ENCODE data around the gene TTC3.
"Not testable (repeated sequence)": the region's sequence is repeated elsewhere in the genome, so short reads cannot be mapped to it uniquely, and the experiment has no call there.

Gene TTC3

DNA sequence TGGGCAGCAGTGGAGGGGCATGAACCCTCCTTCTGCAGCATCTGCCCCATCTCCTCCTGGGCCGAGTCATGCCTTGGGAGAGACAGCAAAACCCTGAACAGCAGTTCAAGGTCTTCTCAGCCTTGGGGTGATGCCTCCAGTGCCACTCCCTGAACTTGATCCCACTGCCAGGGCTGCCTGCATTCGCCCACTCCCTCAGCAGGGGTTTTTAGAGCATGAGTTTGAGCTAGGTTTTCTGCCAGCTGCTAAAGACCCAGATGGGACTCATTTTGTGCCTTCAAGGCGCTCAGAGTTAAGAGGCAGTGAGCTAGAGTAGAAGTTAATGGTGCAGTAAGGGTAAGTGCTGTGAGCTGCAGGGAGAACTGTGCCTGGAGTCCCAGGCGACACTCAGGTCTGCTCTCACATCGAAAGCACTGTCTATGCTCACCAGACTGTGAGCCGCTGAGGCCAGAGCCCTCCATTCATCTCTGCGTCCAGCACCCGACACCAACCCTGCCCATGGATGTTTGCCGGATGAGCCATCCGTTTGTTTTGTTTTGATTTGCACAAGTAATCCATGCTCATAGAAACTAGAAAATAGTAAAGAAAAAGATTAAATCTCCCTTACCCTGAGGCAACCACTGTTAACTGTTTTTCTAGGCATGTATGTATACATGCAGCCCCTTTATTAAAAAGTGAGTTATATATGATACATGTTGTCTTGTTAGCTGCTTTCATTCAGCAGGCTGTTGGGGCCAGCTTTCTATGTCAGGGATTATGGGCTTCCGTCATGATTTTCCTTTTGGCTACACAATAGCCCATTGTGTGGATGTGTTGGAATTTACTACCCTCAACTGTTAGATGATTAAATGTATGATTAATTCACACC, 126.2 kb downstream of the TTC3 start:
- no peak for DNase-seq

DNA sequence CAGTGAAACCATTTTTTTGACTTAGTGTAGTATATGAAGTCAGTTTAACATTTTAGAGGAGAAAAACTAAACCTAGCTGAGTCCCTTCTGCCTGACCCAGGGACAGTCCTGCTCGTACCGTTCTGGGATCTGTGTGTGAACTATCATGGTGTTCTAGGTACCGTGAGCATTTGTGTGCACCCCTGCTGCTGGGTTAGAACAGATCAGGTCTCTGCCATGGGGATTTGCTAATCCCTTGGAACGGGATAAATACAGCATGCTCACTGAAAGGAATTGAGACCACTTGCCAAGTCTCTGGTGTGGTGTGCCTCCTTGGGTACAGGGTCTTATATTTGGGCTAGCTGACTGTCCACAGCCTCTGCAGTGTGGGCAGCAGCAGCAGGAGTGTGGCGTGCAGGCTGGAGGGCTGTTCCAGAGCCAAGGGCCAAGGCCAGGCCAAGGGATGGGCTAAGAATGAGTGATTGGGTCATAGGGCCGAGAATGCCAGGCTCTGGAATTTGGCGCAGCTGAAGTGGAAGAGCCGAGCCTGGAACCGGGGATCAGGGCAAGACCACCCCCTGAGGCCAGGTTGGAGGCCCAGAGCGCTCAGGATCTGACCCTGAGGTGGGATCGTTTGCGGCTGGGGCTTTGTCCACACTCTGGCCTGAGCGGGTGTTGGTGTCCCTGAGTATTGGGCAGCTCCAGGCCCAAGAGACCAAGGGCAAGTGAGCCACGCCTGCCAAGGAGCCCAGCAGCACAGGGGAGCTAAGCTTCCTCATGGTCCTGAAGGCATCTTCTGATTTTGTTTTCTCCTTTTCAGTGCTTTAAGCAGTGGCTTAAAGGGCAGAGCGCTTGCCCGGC, 127.8 kb downstream of the TTC3 start:
- DNase-seq, result no peak

DNA sequence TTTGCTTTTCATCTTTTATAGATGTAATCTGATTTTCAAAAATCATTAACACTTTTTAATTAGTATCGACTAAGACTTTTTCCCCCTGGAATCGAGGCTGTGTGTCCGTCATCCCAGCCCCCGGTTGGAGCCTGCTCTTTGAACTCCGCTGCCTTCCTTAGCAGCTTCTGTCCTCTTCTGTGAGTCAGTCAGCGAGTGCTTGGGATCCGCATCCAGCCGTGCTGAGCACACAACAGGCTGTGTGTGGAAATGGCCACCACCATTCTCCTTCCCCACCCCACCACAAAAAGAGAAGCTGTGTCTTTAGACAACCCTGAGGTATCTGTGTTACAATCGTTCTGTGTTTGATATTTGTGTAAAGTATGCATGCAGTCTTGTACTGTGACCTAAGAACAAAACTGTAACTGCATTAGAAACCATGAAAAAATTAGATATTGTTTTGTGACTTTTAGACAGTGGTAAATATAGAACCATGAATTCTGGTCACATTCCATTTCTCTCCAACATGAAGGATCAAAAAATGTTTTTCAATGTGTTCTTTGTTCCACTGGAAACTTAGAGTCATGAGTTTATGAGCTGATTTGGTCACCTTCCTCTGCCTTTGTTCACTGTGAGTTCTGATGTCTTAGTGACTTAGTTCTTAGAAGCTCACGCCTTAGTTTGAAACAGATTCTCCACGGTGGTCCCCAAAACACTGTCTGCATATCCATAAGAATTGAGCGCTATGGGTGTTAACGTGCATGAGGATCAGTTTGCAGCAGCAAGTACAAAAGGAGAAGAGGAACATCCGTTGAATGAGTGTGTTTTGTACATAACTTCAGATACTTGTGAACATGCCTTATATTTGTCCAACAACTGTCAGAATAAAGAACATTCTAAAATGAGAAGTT, 129.4 kb downstream of the TTC3 start:
- no peak for DNase-seq

DNA sequence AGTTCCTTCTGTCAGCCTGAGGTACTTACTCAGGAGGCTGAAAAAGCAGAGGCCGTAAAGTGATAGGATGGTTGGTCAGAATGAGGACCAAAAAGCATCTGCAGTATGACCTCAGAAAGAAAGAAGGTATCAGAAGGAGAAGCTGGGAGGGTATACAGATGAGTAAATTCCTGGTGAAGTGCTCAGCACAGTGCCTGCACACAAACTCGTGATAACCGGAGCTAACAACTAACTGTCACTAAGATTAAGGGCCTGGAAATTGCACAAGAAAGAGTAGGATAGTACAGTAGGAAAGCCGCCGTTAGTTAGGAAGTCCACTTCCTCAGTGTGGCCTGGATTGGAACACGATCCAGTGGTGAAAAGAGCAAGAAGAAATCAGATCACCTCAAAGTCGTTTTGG, 131.5 kb downstream of the TTC3 start:
- DNase-seq, result no peak

DNA sequence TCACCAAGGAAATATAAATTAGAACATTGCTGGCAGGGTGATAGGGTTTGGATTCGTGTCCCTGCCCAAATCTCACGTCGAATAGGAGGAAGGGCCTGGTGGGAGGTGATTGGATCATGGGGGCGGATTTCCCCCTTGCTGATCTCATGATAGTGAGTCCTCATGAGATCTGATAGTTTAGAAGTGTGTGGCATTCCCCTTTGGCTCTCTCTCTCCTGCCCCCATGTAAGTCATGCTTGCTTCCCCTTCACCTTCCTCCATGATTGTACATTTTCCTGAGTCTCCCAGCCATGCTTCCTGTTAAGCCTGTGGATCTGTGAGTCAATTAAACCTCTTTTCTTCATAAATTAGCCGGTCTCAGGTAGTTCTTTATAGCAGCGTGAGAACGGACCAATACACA, 133.4 kb downstream of the TTC3 start:
- no peak for DNase-seq

DNA sequence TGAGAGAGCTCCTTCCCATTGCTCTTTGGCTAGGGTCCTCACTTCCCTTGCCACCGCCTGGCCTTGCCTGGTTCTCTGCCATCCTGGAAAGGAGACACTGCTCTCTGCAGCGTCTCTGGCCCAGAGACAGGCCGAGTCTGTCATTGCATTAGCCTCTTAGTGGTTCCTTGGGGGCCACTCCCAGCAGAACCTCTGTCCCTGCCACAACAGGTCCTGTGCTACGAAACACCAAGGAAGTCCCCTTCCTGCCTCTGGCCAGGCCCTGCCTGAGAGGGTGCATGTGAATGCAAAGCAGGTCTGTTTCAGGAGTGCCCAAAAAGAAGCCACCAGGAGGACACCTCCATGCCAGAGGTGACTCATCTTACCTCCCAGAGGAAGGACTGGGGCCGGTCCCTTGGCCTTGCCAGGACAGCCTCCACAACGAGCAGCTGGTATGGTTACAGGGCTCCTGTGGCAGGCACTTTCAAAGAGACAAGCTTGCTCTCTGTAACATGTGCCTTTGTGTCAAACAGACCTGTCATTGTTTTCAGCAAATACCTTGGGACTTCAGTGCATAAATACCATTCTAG, 134.5 kb downstream of the TTC3 start:
- DNase-seq, result peak; percentile 13

DNA sequence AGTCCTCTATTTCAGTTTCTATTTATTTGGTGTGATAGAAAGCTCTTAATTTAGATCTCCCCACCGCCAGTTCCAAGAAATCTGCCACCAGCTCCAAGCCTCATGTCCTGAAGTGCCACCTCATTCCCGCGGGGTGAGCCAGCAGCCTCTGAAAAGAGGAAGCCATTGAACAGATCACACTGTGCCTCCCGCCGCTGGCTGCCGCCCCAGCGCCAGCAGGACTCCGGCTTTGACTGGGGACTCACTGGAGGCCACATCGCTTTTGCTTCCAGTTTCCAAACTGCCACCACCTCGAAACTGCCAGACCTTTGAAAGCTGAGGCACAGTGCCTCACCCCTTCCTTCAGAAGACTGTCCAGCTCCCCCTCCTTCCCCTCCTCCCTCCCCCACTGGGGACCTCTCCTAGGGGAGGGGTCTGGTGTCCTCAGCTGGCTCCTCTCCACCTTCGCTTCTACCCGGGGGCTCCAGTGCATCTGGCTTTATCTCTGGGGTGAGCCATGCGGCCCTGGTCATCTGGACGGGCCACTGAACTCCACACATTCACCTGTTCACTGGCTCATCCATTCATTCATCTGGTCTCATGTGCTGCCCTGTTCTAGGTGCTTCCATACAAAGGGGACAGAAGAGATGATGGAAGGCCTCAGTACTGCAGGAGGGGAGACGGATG, 135.1 kb downstream of the TTC3 start:
- peak; percentile 45 for DNase-seq

DNA sequence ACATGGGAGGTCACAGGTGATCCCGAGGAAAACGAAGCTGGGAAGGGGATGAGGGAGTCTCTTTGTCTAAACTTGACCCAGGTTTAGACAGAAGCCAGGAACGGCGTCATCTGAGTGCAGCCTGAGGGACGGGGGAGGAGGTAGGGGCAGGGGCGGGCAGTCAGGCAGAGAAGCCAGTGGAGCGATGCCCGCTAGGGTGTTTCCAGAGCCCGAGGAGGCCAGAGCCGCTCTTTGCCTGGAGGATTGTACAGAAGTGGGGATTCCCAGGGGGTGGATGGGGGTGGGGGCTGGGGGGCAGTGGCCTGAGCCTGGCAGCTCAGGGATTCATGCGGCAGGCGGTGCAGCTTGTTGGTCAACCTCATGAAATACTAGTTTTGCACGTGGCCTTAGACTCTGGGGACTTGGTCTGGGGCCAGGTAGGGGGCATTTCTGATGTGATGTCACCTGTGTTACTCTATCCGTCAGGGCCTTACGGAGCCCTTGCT, 135.7 kb downstream of the TTC3 start:
- DNase-seq, result no peak

DNA sequence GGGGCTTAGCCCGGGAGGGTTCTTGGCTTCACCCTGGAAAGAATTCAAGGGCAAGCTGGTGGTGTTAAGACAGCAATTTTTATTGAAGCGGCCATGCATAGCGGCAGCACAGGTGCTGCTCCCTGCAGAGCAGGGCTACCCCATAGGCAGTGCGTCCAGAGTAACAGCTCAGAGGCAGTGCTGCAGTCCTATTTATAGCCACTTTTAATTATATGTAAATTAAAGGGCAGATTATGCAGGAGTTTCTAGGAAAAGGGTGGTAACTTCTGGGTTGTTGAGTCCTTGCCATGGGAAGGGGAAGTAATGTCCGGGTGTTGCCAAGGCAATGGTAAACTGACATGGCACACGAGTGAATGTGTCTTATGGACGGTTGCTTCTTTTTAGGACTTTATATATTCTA, 137.1 kb downstream of the TTC3 start:
- no peak for DNase-seq

DNA sequence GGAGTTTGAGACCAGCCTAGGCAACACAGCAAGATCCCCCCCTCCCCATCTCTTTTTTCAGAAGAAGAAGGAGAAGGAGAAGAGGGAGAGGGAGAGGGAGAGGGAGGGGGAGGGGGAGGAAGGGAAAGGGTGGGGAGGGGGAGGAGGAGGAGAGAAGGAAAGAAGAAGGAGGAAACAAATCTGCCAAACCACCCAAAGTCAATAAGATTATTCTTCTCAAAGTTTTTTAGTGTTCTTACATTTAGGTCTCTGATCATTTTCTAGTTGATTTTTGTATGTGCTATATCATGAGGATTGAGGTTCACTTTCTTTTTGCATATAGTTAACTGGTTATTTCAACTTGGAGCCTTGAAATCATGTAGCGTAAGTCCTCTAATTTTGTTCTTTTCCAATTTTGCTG, 137.7 kb downstream of the TTC3 start:
- no peak for DNase-seq

DNA sequence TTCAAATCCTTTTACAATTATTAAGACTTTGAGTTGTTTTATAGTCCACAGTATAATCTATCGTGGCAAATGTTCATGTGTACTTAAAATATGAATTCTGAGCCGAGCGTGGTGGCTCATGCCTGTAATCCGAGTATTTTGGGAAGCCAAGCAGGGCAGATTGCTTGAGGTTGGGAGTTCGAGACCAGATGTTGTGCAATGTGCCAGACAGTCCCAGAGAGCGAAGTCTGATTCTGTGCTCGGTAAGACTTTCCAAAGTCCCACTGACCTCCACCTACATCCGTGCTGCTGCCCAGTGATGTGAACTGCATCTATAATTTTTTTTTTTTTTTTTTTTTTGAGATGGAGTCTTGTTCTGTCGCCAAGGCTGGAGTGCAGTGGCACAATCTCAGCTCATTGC, 141.9 kb downstream of the TTC3 start:
- DNase-seq, result no peak

DNA sequence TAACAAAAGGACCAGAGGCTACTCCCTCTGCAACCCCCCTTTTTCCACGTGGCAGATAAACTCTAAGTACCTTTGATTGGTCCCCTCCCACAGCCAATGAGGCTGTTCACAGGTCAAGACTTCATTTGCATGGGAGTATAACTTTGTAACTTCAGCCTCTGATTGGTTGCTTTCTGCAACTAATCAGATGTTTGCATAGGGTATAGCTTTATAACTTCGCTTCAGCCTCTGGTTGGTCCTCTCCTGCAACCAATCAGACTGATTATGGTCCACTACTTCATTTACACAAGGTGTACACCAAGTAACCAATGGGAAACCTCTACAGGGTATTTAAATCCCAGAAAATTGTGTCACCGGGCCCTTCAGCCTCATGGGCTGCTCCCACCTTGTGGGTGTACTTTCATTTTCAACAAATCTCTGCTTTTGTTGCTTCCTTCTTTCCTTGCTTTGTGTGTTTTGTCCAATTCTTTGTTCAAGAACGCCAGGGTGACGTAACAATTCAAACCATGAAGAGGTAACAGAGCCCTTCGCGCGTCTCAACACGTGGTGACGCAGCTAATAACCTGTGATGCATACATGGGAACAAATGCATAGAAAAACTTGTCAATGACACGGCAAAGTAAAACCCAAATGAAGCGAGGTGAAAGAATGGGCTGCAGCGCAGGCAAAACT, 146.8 kb downstream of the TTC3 start:
- DNase-seq, result peak; percentile 41

DNA sequence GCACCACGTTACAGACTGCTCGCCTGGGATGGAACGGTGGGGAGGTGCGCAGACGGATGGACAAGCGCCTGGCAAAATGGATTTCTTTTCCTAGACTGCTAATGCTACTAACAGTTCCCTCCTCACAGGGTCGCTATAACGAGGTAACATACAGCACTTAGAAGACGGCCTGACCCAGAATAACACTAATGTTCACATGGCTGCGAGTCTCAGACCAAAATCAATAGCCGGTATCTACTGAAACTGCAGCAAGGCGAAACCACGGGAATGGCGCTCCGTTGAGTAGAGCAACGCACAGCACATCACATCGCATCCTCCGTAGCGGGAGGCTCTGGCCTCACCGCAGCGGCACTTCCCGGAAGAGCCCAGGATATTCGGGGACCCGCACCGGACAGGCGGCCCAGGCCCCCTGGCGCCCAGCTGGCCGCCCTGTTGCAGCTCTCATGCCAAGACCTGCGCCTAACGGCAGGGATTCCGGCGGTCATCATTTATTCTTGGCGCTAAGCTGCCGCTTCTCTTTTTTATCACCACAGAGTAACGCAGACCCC, 147.5 kb downstream of the TTC3 start:
- peak; percentile 60 for DNase-seq

DNA sequence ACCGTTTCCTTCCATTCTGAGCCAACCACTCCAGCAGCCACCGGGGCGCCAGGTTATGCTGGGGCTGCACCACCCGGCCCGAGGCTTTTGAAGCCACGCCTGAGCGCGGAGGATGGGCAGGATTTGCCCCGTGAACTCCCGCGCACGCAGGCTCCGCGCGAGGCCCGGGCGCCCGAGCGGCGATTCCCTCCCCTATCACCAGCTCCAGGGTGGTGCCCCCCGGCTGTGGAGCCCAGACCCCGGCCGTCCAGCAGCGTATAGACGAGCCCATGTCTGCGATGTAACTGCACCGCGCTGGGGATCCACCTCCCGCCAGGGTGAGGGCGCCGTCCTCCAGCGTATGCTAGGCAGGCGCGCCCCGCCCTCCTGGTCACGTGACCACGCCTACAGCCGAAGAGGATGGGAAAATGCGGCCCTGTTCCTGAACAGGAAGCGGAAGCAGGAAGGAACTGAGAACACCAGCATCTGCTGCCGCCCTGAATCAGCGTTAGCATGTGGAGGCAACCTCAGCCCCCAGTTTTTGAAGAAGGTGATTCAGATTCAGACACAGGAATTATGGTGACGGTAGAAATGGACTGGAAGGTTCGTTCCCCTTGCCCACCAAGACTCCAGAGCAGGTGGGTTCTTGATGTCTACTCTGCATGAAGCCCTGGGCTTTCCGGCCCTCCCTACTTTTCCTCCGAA, 148.1 kb downstream of the TTC3 start:
- peak; percentile 98 for DNase-seq

DNA sequence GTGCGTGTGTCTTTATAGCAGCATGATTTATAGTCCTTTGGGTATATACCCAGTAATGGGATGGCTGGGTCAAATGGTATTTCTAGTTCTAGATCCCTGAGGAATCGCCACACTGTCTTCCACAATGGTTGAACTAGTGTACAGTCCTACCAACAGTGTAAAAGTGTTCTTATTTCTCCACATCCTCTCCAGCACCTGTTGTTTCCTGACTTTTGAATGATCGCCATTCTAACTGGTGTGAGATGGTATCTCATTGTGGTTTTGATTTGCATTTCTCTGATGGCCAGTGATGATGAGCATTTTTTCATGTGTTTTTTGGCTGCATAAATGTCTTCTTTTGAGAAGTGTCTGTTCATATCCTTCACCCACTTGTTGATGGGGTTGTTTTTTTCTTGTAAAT, 149.2 kb downstream of the TTC3 start:
- DNase-seq, result not testable (repeated sequence)

DNA sequence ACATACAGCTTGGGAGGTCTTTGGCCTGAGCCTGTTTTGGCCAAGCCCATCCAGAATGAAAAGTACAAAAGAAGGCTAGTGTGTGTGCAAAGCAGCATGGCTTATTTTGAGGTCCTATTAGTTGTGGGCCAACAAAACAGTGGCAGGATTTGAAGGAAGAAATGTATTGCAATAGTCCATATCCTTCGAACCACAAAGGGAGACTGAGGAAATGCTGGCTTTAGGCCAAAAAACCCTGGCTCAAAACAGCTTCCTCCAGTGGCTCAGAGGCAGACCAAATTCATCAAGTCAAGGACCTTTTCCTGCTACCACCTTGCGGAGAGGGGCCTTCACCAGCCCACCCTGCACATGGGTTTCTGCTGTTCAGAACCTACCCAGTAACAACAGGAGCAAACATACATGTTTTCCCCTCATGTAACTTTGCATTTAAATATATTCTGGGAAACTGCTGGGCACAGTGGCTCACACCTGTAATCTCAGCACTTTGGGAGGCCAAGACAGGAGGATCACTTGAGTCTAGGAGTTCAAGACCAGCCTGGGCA, 150.8 kb downstream of the TTC3 start:
- no peak for DNase-seq

DNA sequence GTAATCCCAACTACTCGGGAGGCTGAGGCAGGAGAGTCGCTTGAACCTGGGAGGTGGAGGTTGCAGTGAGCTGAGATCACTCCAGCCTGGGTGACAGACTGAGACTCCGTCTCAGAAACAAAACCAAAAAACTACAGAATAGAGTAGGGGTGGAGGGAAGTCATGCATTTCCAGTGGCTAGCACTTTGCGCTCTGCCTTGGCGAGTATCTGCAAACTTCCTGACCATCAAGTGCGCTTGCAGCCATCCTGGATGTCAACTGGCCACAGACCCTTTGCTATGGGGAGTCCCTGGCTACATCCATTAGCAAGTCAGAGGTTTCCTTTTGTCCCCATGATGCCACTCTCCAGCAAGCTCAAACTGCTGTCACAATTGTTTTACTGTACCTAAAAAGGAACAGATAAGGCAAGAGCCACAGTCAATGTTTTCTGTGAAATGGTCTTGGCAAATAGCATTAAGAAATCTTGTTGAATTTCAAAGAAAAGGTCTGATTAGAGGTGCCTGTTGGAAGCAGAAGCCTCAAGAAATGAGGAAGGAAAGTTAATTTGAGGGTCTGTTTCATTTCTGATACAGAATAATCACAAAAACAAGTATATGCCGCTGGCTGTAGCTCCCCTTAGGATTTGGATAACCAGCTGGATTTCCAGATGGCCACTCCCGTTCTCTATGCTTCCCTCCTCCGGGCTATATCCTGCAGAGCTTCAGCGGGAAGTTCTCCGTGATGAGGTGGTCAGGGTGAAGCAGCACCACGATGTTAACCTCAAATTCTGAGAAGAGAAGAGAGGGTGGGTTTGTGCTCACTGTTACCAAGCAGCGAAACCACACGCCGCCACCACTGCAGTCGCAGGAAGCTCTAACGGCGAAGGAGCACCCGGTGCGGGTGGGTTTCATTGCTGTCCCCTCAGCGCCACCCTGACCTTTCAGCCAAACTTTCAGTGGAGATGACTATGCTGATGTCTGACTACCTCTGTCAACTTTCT, 152.1 kb downstream of the TTC3 start:
- DNase-seq, result peak; percentile 64

DNA sequence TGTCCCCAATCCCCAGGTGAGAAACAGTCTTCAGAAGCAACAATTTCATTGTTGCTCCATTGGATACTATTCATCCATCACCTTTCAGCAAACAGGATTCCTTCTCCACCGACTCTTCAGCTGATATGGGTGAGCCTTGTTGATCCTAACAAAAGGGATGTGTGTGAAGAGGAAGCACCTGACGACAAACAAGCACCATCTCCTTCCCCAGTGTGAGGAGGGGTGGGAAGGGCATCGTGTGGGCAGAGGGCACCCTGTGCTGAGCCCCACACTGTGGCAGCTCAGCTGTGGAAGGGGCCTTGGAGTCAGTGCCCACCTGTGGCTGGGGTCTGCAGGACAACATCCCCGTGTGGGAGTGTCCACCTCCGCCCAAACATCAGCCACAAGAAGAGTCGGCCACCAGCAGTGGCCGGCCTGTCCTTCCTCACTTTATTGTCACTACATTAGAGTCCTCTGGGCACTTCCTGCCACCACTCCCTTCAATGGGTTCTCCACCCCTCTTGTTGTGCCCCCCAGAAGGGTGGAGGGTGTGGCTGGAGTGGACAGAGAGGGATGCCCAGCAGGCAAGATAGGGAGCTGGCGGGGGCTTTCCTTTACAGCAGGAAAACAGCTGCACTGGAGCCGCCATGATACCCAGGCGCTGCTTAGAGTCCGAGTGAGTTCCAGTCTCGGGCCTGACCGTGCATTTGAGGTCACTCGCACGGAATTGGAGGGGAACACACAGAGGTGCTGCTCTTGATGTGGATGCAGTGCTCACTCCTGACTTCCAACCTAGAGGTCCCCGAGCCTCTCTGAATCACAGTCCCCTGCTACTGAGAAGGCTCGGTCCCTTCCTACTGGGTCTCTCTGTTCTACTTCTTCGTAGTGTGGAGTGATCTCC, 153.2 kb downstream of the TTC3 start:
- DNase-seq, result no peak
